Neural cell (in vitro differentiated cells): ENCODE results near the gene ZAR1. TPM values are rescaled to one million over a fixed set of nuclear protein-coding genes. Genes with fewer than 3 reads are reported as not detected.

ENCODE experiments used
- polyA plus RNA-seq: library from polyadenylated mRNA; depleted of rRNA; stranded (reverse); fragments of >200 nt; gene quantifications from 2 replicates; pipeline ENCODE4 v1.2.3, GENCODE V29; 2014

Gene ZAR1
- polyA plus RNA-seq, 1 donor from 2014 or later = not detected

Other genes starting within 250 kb of the ZAR1 start
- not detected in 2 replicates for gene TEC, start 220.4 kb upstream of the ZAR1 start, polyA plus RNA-seq
- gene SLAIN2, start 148.7 kb upstream of the ZAR1 start, polyA plus RNA-seq = 18.0 and 43.2 TPM in 2 replicates
- gene SLC10A4, start 6.9 kb upstream of the ZAR1 start, polyA plus RNA-seq = 14.5 and 16.7 TPM in 2 replicates